SK-N-MC (cell line): Measurements from ENCODE around the gene GRIN3A.

Experiments used
- EZH2 ChIP-seq: fragments of 200-600 bp; sonication (generic); IDR thresholded peaks from one replicate; pipeline ENCODE4 v1.6.1; 2017; ENCODE audit warnings: antibody characterized with exemption
- POLR2AphosphoS5 ChIP-seq: IDR thresholded peaks from 2 replicates; pipeline ENCODE4 v1.6.1; 2012; ENCODE audit warnings: mild to moderate bottlenecking, low read depth, low read length, borderline replicate concordance

DNA sequence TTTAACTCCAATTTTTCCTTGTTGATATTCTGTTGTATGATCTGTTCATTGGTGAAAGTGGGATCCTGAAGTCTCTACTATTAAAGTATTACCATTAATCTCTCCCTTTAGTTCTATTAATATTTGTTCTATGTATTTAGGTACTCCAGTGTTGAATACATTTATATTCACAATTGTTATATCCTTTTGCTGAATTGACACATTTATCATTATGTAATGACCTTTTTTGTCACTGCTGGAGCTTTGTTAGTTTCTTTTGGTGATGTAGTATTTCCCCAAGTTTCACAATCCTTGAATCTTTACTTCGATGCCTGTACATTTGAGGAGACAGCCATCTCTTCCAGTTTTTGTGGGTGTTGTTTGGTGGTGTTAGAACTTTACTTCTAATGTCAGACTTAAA, 90.0 kb downstream of the GRIN3A start:
- no peak for TF ChIP-seq EZH2
- no peak for TF ChIP-seq POLR2AphosphoS5
